Panc1 (cell line): ENCODE data around the gene LRRK1.

ENCODE experiments used
- CTCF ChIP-seq: fragments of 450-650 bp; IDR thresholded peaks from 2 replicates; pipeline ENCODE4 v1.5.1; 2017; ENCODE audit warnings: mild to moderate bottlenecking
- POLR2AphosphoS5 ChIP-seq: IDR thresholded peaks from 2 replicates; pipeline ENCODE4 v1.6.1; 2012; ENCODE audit warnings: mild to moderate bottlenecking, low read depth, low read length, moderate library complexity
- REST ChIP-seq, 2 experiments: IDR thresholded peaks; 2 replicates each; pipeline ENCODE4 v1.6.1; 2011 to 2012; ENCODE audit warnings: low read depth in 2 of 2, control low read depth in 1 of 2, low read length in 1 of 2, mild to moderate bottlenecking in 1 of 2, moderate library complexity in 1 of 2; ENCODE audit not compliant: insufficient read depth in 1 of 2
- SIN3A ChIP-seq: IDR thresholded peaks from 2 replicates; pipeline ENCODE4 v1.6.1; 2012; ENCODE audit warnings: low read depth, mild to moderate bottlenecking, low read length, moderate library complexity, borderline replicate concordance; ENCODE audit not compliant: insufficient read depth
- TCF7L2 ChIP-seq: IDR thresholded peaks from 2 replicates; pipeline ENCODE4 v1.6.1; 2011; ENCODE audit warnings: mild to moderate bottlenecking, low read depth, low read length, inconsistent platforms

GRCh38 chr15:101116681-101116976 is 197.5 kb downstream of the LRRK1 start:
- TF ChIP-seq POLR2AphosphoS5 (no peak), CTCF (no peak), TCF7L2 (no peak), SIN3A (no peak), REST (IDR thresholded peaks at IDR 0.05; ENCODE audit: insufficient read depth in 1 of 2, low read depth in 2 of 2, low read length in 1 of 2) (no peak)
